ENCODE results near the gene RTTN. TPM values are rescaled to one million over a fixed set of nuclear protein-coding genes. Genes with fewer than 3 reads are reported as not detected.
A peak's percentile ranks its signal among the peaks of the same experiment; 100 is the strongest.

RTTN gene
- total and polyA plus RNA-seq, 10 of the 15 experiments (the other 5 are each of a cell fraction or from before 2014, with no cell fraction given), result 9.4 to 36.6 (median 15.7) TPM

GRCh38 chr18:69980982-69981804 lies 224.3 kb downstream of the RTTN start:
- no peaks in the 10 kb centered on the region for H4K20me1 ChIP-seq (ENCODE audit: control insufficient read depth, insufficient read depth)
- H2AFZ ChIP-seq (ENCODE audit: control insufficient read depth, low read depth, low read length), result no peak overlapping the region
- ChIA-PET CTCF (interaction anchor here (0.8 to 1.7 kb wide), 2 partner anchors 19 to 63 kb away, joined by 3 to 4 read pairs; no protein-coding TSS in a partner anchor), RAD21 (ENCODE audit: unreplicated experiment) (interaction anchor here (0.6 to 1.5 kb wide), 6 partner anchors 20 to 307 kb away, joined by 3 to 4 read pairs (median 4); no protein-coding TSS in a partner anchor), POLR2A (interaction anchor here (1.2 kb wide), 1 partner anchor 20 kb away, joined by 3 read pairs; no protein-coding TSS in a partner anchor), SMC1A (ENCODE audit: uncharacterized antibody, unreplicated experiment) (interaction anchor here (0.6 to 2.2 kb wide), 16 partner anchors 10 to 98 kb away, joined by 3 to 6 read pairs (median 3); no protein-coding TSS in a partner anchor)
- no peak for FAIRE-seq
- H3K27ac ChIP-seq (ENCODE audit: control insufficient read depth, insufficient read depth), result peak overlapping the region; percentile 72
- intact Hi-C loops (cut with micrococcal nuclease; ENCODE audit: unreplicated experiment) (no loop called here), in situ Hi-C loops (cut with MboI) (no loop called here)
- peaks cover 38% of the 10 kb centered on the region for H3K4me1 ChIP-seq (ENCODE audit: control insufficient read depth, insufficient read depth, low read length)
- peak; percentile 54 for ATAC-seq
- DNase-seq (ENCODE audit: low read depth, low spot score), result no peak
- BruUV-seq (replicated peaks), result TSS peak; percentile 31
- no peak overlapping the region for H3K4me3 ChIP-seq
- H3K4me2 ChIP-seq (ENCODE audit: control insufficient read depth, insufficient read depth), result peak overlapping the region; percentile 70
- H3K27me3 ChIP-seq (replicated peaks in 1 of 2; ENCODE audit: control insufficient read depth in 2 of 2, insufficient read depth in 2 of 2, low read length in 1 of 2), result no peaks in the 10 kb centered on the region
- WGBS (ENCODE audit: insufficient coverage, insufficient replicate concordance, low lambda C conversion rate, missing lambda C conversion rate), result 43% methylated on average over 3 of the region's 3 CpGs
- H3K9ac ChIP-seq (ENCODE audit: control insufficient read depth, insufficient read depth, low read length), result no peak overlapping the region; the same call in 1 of the 2 replicates
- H3K9me3 ChIP-seq (replicated peaks; ENCODE audit: control insufficient read depth, insufficient read depth, low read length), result peaks cover 9% of the 10 kb centered on the region; the same call in 2 of the 3 replicates
- peaks cover 0 to 4% of the 10 kb centered on the region in 2 experiments; a peak in 2 of 4 replicates for H3K36me3 ChIP-seq (ENCODE audit: control insufficient read depth in 2 of 2, insufficient read depth in 2 of 2, low read length in 1 of 2)
- no peaks in the 10 kb centered on the region for H3K79me2 ChIP-seq (ENCODE audit: control insufficient read depth, insufficient read depth, low read length)
- TF ChIP-seq ZNF274 (IDR thresholded peaks at IDR 0.05; ENCODE audit: insufficient read depth, insufficient read length), result no peak
- TF ChIP-seq NFIC (IDR thresholded peaks at IDR 0.05; ENCODE audit: low read depth, low read length), result peak; percentile 62
- no peak for TF ChIP-seq GABPA (IDR thresholded peaks at IDR 0.05; ENCODE audit: low read depth)
- TF ChIP-seq CREB1 (IDR thresholded peaks at IDR 0.05; ENCODE audit: low read depth), result no peak
- no peak for TF ChIP-seq ELK1 (IDR thresholded peaks at IDR 0.05; ENCODE audit: low read depth, low read length)
- TF ChIP-seq MYC (IDR thresholded peaks at IDR 0.05; ENCODE audit: insufficient read depth, insufficient read length, insufficient replicate concordance, low read length, severe bottlenecking), result no peak
- 0 out of 2 replicates have a peak, but pooled peaks have one; percentile 46 for TF ChIP-seq ATF2 (IDR thresholded peaks at IDR 0.05; ENCODE audit: low read length)
- no peak for TF ChIP-seq RAD51 (IDR thresholded peaks at IDR 0.05)
- TF ChIP-seq E4F1 (IDR thresholded peaks at IDR 0.05; ENCODE audit: borderline replicate concordance, partially characterized antibody), result no peak
- no peak for TF ChIP-seq PRDM15 (CRISPR knock-in tag; IDR thresholded peaks at IDR 0.05)
- TF ChIP-seq RBBP5 (conservative IDR thresholded peaks at IDR 0.05), result no peak
- peak; percentile 70 for TF ChIP-seq EED (IDR thresholded peaks at IDR 0.05; ENCODE audit: low read depth)
- TF ChIP-seq CHD2 (IDR thresholded peaks at IDR 0.05; ENCODE audit: borderline replicate concordance, low read depth, low read length), result no peak
